ENCODE measurements around the gene CACNG6.

Gene CACNG6

GRCh38 chr19:54047616-54048015, 56.2 kb downstream of the CACNG6 start:
- DNase-seq = no peak
